Sigmoid colon (tissue), 3 donors: ENCODE data around the gene ECM1.

Experiments used
- CTCF ChIP-seq, 4 experiments: fragments of 450-650 bp in 3 of 4; fragments of 200-600 bp in 1 of 4; IDR thresholded peaks; one replicate each; pipeline ENCODE4 v1.5.1; 2016 to 2019; ENCODE audit warnings: antibody characterized with exemption in 4 of 4, mild to moderate bottlenecking in 3 of 4, moderate library complexity in 2 of 4
- POLR2A ChIP-seq, 2 donors: fragments of 450-650 bp; IDR thresholded peaks; one replicate each; pipeline ENCODE4 v1.6.1; 2016; ENCODE audit warnings: antibody characterized with exemption in 2 of 2, mild to moderate bottlenecking in 2 of 2, moderate library complexity in 2 of 2

DNA sequence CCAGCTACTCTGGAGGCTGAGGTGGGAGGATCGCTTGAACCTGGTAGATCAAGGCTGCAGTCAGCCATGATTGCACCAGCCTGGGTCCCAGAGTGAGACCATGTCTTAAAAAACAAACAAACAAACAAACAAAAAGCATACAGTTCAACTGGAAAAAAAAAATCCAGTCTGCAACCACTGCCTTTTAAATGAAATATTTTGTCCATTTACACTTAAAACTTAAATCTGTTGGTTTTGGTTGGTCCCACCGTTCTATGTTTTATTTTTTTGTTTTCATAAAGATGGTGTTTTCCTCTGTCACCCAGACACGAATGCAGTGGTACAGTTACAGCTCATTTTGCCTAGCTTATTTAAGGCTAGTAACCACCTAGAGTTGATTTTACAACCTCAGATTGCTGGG lies 17.4 kb downstream of the ECM1 start:
- no peak for TF ChIP-seq CTCF (IDR thresholded peaks at IDR 0.05)
- TF ChIP-seq POLR2A (IDR thresholded peaks at IDR 0.05): no peak
